Forelimb muscle (tissue), 1 donor: Measurements from ENCODE around the gene ME2. TPM values are rescaled to one million over a fixed set of nuclear protein-coding genes. Genes with fewer than 3 reads are reported as not detected.
A peak's percentile ranks its signal among the peaks of the same experiment; 100 is the strongest.
"Not testable (repeated sequence)": the region's sequence is repeated elsewhere in the genome, so short reads cannot be mapped to it uniquely, and the experiment has no call there.

Source experiments
- DNase-seq: peaks from one replicate; pipeline ENCODE4 v3.0.0-alpha.2; 2013; ENCODE audit warnings: low read depth
- polyA plus RNA-seq: library from polyadenylated mRNA; unstranded; fragments of 120-200 nt; gene quantifications from one replicate; pipeline ENCODE4 v1.2.1, GENCODE V29; 2013; ENCODE audit not compliant: insufficient read length

The ME2 gene
- polyA plus RNA-seq, 1 donor, result 27.8 TPM

DNA sequence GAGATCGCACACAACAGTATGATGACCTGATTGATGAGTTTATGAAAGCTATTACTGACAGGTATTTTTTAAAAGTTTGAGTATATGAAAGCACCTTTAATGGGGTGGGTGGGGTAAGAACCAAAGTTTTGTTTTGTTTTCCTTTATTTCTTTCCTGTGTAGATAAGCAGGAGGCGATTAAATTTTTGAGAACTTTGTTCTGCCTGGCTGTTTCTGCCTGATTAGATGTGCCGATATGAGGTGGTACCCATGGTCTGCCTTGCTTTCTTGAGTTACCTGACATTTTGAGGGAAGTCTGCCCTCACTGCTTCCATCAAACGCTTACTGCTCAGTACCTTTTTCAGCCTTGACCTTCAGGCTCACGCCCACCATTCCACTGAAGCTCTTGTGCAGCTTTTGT lies 39.2 kb downstream of the ME2 start:
- DNase-seq, result no peak

DNA sequence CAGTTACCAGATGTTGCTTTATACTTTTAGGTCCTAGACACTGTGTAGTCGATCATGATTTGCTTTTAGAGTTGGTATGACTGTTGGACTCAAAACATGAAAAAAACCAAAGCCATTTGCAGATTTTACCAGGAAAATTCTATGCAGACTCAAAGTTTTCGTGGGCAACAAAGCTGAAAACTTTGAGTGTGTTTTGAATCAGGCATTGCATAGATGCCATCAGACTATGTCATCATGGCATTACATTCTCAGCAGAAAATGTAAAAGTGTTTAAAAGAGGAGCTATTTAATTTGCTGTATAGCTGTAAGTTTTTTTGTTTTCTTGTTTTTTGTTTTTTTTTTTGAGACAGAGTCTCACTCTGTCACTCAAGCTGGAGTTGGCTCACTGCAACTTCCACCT lies 45.5 kb downstream of the ME2 start:
- DNase-seq, result no peak

DNA sequence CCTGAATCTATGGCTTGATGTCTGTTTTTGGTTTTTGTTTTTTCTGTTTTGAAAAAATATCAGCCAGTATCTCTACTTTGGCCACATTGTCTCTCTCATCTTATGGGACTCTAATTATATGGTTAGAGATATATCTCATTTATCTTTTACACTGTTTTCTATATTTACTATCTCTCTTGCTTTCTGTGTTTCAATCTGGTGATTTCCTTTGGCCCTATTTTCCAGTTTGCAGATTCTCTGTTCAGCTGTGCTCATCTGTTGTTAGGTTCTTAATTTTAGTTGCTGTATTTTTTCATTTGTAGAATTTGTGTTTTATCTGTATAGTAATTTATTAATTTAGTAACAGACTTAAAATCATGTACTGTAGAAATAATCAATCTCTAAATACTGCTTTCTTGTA lies 47.6 kb downstream of the ME2 start:
- DNase-seq, result no peak

DNA sequence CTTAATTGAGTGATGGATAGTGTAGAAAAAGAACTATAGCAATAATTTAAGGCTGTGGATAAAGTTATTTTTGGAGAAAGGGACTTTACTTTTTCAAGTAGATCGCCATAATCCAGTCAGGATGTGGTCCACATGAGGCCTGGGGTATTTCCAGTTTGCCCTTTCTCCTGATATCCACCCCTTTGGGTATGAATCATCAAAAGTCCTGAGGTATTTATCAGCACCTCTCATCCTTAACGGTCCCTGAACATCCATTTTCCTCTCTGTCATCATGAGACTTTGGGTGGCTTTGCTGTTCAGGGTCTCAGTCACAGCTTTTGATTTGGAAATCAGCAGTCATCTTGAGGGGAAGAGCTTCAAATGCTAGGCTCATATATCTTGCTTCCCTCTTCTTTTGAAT lies 49.6 kb downstream of the ME2 start:
- DNase-seq, result no peak

DNA sequence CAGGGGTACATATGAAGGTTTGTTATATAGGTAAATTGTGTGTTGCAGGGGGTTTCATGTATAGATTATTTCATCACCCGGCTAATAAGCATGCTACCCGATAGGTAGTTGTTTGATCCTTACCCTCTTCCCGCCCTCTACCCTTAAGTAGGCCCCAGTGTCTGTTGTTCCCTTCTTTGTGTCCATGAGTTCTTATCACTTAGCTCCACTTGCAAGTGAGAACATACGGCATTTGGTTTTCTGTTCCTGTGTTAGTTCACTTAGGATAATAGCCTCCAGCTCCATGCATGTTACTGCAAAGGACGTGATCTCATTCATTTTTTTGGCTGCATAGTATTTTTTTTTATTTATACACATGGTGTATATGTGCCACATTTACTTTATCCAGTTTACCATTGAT lies 54.8 kb downstream of the ME2 start:
- DNase-seq, result no peak

DNA sequence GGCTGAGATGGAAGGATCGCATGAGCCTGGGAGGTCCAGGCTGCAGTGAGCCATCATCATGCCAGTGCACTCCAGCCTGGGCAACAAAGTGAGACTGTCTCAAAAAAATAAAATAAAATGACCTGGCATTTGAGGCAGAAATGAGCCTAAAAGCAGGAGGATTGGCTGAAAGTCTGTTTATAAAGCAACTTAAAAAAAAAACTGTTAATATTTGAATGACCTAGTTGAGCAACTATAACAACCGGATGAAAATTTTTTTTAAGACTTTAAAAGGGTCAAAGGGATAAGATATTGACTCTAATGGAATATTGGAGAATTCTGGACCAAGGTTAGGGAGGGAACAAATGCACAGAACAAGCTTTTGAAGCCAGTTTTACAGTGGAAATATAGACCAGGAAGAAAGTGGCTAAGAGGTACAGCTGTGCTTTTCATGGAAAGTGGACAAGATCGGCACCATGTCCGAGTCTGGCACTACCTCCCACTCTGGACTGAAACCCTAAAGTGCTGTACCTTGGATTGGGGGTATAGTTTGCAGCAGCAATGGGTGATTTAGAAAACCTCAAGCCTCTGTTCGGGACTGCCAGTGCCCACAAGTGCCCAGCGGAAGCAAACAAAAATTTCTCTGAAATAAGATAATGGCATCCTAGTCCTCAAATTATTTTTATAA lies 55.8 kb downstream of the ME2 start:
- DNase-seq, result no peak

DNA sequence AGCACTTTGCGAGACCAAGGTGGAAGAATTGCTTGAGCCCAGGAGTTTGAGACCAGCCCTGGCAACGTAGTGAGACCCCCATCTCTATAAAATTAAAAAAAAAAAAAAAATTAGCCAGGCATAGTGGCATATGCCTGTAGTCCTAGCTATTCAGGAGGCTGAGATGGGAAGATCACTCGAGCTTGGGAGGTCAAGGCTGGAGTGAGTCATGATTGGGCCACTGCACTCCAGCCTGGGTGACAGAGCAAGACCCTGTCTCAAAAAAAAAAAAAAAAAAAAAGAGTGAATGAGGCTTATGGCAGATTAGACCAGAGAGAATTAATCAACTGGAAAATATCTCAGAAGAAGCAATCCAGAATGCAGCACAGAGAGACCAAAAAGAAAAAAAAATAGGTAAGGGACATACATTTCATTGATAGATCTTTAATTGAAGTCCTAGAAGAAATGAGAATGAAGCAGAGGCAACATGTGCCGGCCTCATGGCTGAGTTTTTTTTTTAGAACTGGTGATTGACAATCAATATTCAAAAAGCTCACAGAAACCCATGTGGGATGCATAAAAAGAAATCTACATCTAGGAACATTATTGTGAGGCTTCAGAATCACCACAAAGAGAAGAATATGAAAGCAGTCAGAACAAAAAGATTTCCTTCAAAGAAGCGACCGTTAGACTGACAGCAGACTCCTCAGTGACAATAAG lies 56.7 kb downstream of the ME2 start:
- no peak for DNase-seq

DNA sequence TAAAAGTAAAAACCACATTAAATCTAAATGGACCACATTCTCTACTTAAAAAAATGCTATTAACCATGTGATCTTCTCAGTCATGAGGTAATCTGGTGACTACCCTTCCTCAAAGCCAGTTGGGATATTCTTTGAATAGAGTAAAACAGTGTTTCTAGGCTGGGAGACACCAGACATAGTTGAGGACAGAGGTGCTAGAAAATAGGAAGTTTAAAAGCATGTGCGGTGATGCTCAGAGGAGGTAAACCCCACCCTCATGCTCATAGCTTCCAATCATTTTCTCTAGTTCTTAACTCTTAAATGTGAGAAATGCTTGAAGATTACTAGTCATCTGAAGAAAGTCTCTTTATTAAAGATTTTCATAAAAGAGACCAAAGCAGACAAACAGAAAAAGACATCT lies 58.3 kb downstream of the ME2 start:
- DNase-seq, result no peak

DNA sequence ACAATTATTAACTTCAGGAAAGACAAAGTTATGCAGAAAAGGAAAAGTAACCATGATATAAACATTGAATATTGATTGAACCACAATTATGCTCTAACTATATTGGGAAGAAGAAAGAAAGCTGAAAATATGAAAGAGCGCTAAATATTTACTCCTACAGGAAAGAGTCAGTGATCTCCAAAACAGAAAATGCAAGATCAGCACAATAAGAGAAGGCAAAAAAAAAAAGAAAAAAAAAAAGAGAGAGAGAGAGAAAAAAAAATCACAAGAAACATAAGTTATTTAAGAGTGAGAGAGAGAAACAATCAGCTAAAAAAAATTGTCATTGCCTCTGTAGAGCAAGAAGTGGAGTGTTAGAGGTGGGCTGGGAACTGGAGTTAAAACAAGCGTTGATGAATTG lies 60.0 kb downstream of the ME2 start:
- no peak for DNase-seq

DNA sequence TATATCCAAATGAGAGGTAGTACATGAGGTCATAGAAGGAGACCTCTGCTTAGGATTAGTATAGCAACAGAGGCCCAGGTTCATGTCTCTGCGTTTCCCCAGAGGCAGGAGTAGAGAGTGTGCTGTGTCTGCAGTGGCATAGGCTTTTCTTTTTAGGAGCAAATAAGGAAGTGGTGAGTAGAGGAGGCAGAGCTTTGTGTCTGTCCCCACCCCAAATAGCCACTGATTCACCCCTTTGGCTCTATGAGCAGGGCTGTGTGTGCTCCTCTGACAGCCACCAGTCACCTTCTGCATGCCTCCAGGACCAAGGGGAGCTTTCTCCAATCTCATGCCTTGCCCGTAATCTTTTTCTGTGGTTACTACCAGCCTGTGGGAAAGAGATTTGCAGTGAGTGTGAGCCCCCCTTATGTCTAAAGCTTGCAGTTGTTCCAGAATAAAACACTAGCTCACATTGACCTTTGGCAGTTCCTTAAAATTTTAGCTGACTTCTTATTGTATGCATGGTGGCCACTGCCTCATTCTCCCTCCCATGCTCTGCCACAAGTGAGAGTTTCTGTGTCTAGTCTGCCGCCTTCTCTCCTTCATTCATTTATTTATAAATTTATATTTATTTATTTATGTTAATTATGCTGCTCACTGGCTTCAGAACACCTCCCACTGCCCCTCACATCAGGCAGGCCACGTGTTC lies 65.5 kb downstream of the ME2 start:
- no peak for DNase-seq

DNA sequence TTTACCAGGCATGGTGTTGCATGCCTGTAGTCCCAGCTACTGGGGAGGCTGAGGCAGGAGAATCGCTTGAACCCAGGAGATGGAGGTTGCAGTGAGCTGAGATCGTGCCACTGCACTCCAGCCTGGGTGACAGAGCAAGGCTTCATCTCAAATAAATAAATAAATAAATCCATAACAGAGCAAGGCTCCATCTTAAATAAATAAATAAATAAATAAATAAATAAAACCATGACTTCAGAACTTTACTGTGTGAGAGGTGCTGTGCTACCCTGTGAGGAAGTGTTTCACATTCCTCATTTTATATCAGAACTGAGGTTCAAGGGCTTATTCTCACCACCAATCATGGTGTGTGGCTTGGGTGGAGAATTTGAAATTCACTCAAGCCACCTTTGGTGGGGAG lies 67.0 kb downstream of the ME2 start:
- not testable (repeated sequence) for DNase-seq

DNA sequence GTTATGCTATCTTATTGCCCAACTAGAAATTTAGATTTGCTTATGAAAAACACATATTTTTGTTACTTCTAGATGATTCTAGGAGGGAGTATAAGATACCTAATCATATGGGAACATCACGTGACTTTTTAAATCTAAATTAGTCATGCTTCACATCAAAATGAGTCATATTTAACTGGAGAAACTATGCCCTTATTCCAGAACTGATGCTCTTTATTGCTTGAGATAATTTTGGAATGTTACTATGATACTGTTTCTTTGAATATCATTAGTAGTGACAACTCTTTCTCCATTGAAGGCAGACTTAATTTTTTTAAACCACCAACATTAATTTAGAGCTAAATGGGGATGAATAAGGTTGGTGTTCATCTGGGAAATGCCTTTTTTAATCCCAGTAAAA lies 69.0 kb downstream of the ME2 start:
- no peak for DNase-seq

DNA sequence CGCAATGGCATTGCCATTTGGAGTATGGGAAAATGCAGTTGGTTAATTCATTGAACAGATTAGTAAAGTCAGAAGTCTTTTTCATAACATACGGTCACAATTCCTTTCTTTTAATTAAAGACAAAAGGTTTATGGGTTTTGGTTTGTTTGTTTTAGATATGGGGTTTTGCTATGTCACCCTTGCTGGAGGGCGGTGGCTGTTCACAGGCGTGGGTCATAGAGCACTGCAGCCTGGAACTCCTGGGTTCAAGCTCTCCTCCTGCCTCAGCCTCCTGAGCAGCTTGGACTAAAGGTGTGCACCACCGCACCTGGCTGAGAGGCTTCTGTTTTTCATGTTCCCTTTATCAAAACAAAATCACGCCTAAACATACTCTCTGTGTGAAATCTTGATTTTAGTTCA lies 70.3 kb downstream of the ME2 start:
- no peak for DNase-seq

DNA sequence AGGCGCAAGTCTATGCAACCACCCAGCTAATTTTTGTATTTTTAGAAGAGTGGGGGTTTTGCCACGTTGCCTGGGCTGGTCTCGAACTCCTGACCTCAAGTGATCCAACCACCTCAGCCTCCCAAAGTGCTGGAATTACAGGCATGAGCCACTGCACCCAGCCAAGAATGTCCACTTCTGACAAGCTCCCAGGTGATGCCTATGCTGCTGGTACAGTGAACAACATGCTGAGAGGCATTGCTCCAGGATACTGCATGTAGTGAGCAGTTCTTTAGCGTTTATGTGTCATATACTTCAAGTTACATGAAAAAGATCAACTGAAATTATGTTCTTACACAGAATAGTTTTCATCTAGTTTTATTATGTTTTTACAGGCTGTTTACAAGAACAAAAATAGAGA lies 71.7 kb downstream of the ME2 start:
- no peak for DNase-seq

DNA sequence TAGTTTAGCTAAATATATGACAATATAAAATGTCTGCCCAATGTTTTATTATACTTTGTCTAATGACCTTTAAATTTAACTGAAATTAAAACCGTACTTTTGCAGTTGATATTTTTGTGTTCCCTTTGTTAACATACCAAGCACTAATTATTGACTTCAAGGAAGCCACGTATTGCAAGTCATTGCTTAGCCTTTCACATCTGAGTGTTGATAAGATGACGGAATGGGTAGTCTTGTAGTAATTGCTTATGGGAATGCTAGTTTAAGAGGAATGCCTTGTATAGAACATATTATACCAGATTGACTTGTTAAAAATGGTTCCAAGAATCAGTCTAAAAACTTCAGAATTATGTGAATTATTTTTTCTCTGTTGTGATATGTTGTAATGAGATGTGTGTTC lies 74.9 kb downstream of the ME2 start:
- DNase-seq, result no peak

DNA sequence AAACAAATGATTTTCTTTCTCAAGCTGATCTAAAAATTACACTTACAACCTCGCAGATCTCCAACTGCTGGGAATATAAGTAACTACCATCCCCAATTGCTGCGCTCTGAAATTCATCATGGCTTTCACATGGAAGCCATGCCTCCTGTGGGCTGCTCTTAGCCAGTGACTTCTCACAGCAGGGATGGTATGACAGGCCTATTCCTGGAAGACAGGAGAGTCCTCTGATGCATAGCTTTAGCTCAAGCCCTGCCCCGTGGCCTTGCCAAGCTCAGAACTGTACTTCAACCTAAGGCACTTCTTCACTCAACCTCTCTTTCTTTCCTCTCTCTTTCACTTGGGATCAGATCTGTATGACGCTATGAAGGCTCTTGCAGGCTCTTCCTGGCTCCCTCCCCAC lies 76.3 kb downstream of the ME2 start:
- no peak for DNase-seq

DNA sequence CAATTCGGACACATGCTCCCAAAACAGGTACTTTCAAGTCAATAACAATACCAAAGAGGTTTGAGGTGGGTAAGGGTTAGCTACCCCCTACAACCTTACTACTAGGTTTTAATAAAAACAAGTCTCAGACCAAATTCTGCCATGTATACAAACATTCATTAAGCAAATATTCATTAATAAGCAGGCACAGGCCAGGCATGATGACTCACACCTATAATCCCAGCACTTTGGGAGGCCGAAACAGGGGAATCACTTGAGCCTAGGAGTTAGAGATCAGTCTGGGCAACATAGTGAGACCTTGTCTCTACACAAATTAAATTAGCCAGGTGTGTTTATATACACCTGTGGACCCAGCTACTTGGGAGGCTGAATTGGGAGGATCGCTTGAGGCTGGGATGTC lies 77.2 kb downstream of the ME2 start:
- no peak for DNase-seq

DNA sequence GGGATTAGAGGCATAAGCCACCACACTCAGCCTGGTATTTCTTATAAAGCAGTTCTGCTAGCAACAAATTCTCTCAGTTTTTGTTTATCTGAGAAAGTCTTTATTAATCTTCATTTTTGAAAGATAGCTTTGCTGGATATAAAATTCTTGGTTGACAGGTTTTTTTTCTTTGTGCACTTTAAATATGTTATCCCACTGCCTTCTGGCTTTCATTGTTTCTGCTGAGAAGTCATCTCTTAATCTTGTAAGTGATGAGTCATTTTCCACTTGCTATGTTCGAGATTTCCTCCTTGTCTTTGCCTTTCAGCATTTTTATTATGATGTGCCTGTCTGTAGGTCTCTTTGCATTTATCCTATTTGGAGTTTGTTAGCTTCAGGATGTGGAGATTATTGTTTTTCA lies 83.1 kb downstream of the ME2 start:
- DNase-seq, result no peak

DNA sequence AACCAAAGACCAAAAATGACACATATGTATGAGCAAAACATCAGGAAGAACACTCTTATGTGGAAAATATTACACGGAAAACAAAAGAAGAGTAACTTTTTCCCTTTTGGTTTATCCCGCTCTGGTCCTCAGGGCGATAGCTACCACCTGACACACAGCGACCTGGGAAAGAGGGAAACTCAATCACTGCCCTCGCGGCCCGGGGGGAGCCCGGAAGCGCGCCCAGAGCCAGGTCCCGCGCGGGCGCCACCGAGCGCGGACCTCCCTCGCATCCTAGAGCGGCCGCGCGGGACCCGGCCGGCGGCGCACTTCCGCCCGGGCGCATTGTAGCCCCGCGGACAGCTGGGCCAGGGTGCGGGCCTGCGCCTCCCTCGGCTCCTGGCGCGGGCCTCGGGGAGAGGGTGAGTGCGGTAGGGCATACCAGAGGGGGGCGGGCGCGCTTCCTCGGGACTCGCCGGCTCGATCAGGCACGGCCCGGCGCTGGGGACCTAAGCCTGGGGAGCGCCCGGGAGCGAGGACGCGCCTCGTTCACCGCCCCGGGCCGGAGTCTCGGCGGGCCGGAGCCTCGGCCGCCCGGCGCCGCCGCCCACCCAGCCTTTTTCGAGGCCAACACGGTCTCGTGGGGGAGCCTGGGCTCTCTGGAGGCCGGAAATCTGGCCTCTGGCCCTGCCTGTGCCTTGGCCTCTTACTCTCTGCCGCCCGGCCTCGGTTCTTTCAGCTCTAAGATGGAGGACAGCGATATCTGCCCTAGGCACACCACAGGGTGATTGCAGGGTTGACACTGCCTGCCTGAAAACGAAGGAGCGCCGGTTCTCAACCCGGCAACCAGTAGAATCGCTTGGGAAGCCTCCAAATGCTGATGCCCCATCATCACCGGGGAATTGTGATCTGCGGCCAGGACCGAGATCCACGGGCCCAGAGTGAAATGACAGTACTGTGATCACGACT lies 89.1 kb downstream of the ME2 start, which contains the start of gene ELAC1:
Gene ELAC1, plus strand, starts transcription at position 327 of the 948 bp plus-strand sequence. CDS start 6,365 bp downstream, outside the sequence.
- DNase-seq, result peak; percentile 26

DNA sequence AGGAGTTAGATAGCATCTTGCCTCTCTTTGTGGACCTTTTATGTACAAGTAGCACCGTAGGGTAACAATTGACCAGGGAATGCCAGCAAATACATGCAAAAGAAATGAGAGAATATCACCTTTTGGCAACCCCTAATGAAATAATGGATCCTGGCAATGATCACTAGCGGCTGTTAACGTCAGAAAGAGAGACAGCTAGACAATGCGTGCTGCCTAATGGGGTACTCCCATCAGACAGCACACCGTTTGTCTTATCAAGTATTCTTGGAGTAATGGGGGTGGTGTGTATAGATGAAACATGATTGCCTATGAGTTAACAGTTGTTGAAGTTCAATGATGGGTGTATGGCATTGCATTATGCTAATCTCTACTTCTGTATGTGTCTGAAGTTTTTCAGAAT lies 90.5 kb downstream of the ME2 start:
- DNase-seq, result no peak

DNA sequence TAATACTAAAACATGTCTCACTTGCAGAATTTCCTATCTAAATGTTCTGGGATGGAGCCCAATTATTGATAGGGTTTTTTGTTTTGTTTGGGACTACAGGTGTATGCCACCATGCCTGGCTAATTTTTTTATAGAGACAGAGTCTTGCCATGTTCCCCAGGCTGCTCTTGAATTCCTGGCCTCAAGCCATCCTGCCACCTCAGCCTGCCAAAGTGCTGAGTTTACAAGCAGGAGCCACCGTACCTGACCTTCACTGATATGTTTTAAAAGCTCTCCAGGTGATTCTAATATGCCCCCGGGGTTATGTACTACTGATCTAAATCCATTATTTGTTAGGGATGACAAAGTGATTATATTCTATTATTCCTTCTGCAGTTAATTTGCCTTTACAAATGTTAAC lies 91.1 kb downstream of the ME2 start:
- DNase-seq, result no peak

DNA sequence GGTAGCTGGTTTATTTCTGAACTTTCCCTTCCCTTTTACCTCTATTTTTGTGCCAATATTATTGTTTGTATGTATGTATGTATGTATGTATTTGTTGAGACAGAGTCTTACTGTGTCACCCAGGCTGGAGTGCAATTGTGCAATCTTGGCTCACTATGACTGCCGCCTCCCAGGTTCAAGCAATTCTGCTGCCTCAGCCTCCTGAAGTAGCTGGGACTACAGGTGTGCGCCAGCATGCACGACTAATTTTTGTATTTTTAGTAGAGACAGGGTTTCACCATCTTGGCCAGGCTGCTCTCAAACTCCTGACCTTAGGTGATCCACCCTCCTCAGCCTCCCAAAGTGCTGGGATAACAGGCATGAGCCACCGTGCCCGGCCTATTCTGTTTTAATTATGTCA lies 93.5 kb downstream of the ME2 start:
- DNase-seq, result not testable (repeated sequence)
